Thymus (tissue), 11 donors: ENCODE results near the gene SRRM3. TPM values are rescaled to one million over a fixed set of nuclear protein-coding genes. Genes with fewer than 3 reads are reported as not detected.
"Not testable (repeated sequence)": the region's sequence is repeated elsewhere in the genome, so short reads cannot be mapped to it uniquely, and the experiment has no call there.

Source experiments
- DNase-seq, 9 donors: peaks; one replicate each; pipeline ENCODE4 v3.0.0-alpha.2; 2013; ENCODE audit warnings: low spot score in 9 of 9, low read depth in 6 of 9, missing footprints in 1 of 9
- H3K27ac ChIP-seq, 2 donors: one replicate each; pipeline ENCODE4 v1.5.1; 2013; ENCODE audit warnings: control low read depth in 1 of 2, low read depth in 1 of 2, low read length in 1 of 2, mild to moderate bottlenecking in 1 of 2, moderate library complexity in 1 of 2
- H3K27me3 ChIP-seq, 2 donors: one replicate each; pipeline ENCODE4 v1.5.1; 2013; ENCODE audit warnings: low read length in 1 of 2; ENCODE audit not compliant: control insufficient read depth in 2 of 2, insufficient read depth in 1 of 2
- H3K36me3 ChIP-seq, 2 donors: one replicate each; pipeline ENCODE4 v1.5.1; 2013; ENCODE audit warnings: low read length in 1 of 2, mild to moderate bottlenecking in 1 of 2, moderate library complexity in 1 of 2; ENCODE audit not compliant: control insufficient read depth in 2 of 2, insufficient read depth in 2 of 2
- H3K4me1 ChIP-seq, 2 donors: one replicate each; pipeline ENCODE4 v1.5.1; 2013; ENCODE audit warnings: low read length in 2 of 2; ENCODE audit not compliant: control insufficient read depth in 2 of 2, insufficient read depth in 2 of 2
- H3K4me3 ChIP-seq, 2 donors: one replicate each; pipeline ENCODE4 v1.5.1; 2013; ENCODE audit warnings: low read length in 2 of 2, control low read depth in 1 of 2, mild to moderate bottlenecking in 1 of 2
- H3K9me3 ChIP-seq, 2 donors: one replicate each; pipeline ENCODE4 v1.5.1; 2013; ENCODE audit warnings: low read length in 1 of 2, mild to moderate bottlenecking in 1 of 2; ENCODE audit not compliant: control insufficient read depth in 2 of 2, insufficient read depth in 1 of 2
- WGBS: extraction: QIAGEN DNeasy Blood & Tissue Kit; methylation state at CpG from one replicate; pipeline ENCODE4 v1.1.7; 2013; 5-methylcytosine and 5-hydroxymethylcytosine counted together
- polyA plus RNA-seq: library from polyadenylated mRNA; stranded (reverse); fragments of 200-250 nt; gene quantifications from one replicate; pipeline ENCODE4 v1.2.3, GENCODE V29; 2013
- total RNA-seq: library from RNA; stranded (reverse); fragments of 120-200 nt; gene quantifications from one replicate; pipeline ENCODE4 v1.2.4, GENCODE V29; 2013
- donor health status: healthy.

SRRM3 gene
- total and polyA plus RNA-seq, 2 donors: 0.05 to 1.4 TPM

DNA sequence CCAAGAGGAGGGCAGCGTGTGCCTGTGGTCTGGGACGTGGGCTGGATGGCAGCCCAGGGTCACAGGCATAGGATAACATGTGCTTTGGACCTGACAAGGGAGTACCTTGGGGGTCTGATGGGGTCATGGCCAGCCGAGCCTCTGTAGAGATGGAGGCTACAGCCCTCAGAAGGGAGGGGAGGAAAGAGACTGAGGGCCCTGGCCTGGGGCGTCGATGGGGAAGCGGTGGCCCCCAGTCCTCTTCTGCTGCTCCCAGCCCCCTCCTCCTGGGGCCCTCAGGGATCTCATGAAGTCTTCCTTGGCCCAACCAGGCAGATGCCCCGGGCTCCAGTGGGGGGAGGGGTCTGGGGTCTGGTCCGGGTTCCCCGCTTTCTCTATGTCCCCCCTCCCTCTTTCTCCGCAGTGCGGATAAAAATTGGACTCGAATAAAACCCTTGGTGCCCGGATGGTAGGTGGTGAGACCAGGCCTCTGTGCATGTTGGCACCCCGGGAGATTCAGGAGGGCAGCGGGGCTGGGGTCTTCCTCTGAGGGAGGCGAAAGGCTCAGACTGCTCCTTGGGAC, 85.2 kb downstream of the SRRM3 start:
- DNase-seq: no peak
- Histone ChIP-seq H3K4me1 (peaks cover 5 to 14% of the 10 kb centered on the region in 2 donors), H3K27me3 (peaks cover 26 to 56% of the 10 kb centered on the region in 2 donors), H3K9me3 (peaks cover 0 to 9% of the 10 kb centered on the region in 2 donors), H3K36me3 (no peaks in the 10 kb centered on the region), H3K27ac (no peak overlapping the region), H3K4me3 (no peak overlapping the region)
- WGBS: 96% methylated on average over 16 of the region's 16 CpGs

DNA sequence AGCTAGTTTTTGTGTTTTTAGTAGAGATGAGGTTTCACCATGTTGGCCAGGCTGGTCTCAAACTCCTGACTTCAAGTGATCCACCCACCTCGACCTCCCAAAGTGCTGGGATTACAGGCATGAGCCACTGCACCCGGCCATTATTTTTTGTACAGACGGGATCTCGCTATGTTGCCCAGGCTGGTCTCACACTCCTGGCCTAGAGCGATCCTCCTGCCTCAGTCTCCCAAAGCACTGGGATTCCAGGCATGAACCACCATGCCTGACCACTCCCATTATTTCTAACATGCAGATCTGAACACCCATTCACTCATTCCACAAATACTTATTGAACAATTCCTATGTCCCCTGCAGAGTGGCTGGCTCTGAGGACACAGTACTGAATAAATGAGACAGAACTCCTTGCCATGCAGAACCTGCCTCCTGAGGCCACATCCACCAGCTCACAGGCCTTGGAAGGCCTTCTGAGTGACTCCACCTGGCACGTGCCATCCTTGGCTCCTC, 89.2 kb downstream of the SRRM3 start:
- not testable (repeated sequence) for H3K36me3 ChIP-seq, H3K9me3 ChIP-seq, H3K27ac ChIP-seq, H3K4me3 ChIP-seq, DNase-seq
- peaks cover 0 to 17% of the 10 kb centered on the region in 2 donors for H3K27me3 ChIP-seq
- H3K4me1 ChIP-seq: peaks cover 13 to 22% of the 10 kb centered on the region in 2 donors
- 90% methylated on average over 6 of the region's 6 CpGs for WGBS

DNA sequence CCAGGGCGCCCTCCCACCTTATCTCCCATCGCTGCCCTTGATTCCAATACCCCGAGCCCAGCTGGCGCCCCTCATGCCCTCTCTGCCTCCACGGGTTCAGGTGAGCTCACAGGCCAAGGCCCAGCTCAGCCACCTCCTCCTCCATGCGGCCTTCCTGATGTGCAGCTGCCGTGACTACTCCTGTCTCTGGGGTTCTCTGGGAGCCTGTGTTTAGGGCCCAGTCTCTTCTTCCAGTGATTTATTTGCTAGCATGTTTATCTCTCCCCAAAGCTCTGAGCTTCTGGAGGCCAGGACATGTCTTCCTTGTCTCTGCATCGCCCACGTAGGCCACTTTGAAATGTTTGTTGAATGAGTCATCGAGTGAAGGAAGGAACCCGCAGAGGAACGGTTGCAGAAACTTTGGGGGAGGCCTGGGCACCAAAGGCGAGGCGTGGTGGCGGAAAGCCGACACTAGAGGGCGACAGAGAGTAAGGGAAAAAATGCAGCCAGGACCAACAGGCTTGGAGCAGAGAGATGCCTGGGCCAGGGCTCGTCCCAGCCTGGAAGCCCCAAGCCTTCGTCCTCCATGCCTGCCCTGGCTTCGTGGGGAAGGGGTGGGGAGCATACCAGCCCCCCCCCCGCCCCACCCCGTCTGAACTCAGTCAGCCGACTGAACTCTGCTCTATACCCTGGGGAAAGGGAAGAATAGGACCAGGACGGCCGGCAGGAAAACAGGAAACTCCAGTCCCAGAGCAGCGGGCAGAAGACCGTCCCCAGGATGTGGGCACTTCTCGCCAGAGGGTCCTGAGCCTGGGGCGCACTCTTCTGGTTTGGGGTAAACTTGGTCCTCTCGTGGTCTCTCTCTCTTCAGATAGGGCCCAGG, 89.9 kb downstream of the SRRM3 start:
- peak; percentile 66 to 93 (median 80) for DNase-seq
- Histone ChIP-seq H3K27ac (peak overlapping the region; percentile 1 to 75), H3K36me3 (no peaks in the 10 kb centered on the region), H3K27me3 (peaks cover 0 to 10% of the 10 kb centered on the region in 2 donors), H3K4me3 (no peak overlapping the region), H3K4me1 (peaks cover 13 to 22% of the 10 kb centered on the region in 2 donors), H3K9me3 (no peaks in the 10 kb centered on the region)
- 19% methylated on average over 30 of the region's 30 CpGs for WGBS

DNA sequence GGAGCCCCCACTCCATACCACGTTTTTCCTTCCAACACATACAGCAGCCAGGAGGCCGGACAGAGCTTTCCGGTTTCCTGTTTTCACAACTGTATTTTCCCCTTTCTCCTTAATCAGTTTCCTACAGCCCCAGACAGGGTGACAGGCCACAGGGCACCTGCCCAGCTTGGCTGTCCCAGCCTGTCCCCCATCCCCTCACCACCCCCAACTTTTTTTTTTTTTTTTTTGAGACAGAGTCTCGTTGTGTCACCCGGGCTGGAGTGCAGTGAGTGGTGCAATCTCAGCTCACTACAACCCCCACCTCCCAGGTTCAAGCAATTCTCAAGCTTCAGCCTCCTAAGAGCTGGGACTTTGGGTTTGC, 90.5 kb downstream of the SRRM3 start:
- Histone ChIP-seq H3K4me1 (peaks cover 13 to 26% of the 10 kb centered on the region in 2 donors), H3K27ac (peak overlapping the region; percentile 1 to 75), H3K9me3 (no peaks in the 10 kb centered on the region), H3K4me3 (no peak overlapping the region), H3K27me3 (peaks cover 0 to 6% of the 10 kb centered on the region in 2 donors), H3K36me3 (no peaks in the 10 kb centered on the region)
- WGBS: 4% methylated on average over 5 of the region's 5 CpGs
- peak in 1 of 9 donors; percentile 37 for DNase-seq

DNA sequence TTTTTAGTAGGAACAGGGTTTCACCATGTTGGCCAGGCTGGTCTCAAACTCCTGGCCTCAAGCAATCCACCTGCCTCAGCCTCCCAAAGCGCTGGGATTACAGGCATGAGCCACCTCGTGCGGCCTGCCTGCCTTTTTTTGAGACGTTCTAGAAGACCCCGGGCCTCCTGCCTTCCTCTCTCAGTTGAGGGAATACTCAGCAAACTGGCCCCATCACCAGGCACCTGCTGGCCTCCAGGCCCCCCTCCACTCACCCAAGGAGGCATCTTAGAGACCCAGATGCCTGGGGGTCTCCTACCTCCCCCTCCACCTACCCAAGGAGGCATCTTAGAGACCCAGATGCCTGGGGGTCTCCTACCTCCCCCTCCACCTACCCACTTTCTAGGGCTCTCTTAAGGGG, 91.2 kb downstream of the SRRM3 start:
- DNase-seq, H3K27me3 ChIP-seq, H3K4me3 ChIP-seq, H3K36me3 ChIP-seq, H3K9me3 ChIP-seq: not testable (repeated sequence)
- H3K4me1 ChIP-seq: peaks cover 13 to 29% of the 10 kb centered on the region in 2 donors
- peak overlapping the region in 1 of 2 donors; percentile 54 for H3K27ac ChIP-seq
- 94% methylated on average over 5 of the region's 5 CpGs for WGBS

DNA sequence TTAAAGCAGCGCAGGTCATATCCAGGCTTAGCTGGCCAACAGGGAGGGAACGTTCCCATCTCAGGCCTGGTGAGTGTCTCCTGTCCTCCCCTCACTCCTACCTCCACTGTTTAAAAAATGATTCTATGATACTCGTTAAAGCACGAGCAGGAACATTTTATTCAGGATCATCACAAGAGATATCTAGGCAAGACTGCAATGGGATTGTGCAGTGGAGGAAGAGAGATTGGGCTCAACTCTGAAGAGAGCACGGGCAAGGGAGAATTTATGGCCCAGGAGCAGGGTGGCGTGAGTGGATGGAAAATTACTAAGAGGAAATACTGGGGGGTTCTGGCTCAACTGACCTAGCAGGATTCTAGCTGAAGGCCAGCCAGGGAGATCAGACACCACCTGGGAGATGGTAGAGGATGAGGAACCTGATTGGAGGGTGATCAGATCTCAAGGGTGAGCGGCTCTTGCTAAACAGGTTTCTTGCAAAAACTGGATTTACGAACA, 91.8 kb downstream of the SRRM3 start:
- Histone ChIP-seq H3K27ac (peak overlapping the region in 1 of 2 donors; percentile 66), H3K4me1 (peaks cover 13 to 29% of the 10 kb centered on the region in 2 donors), H3K36me3 (no peaks in the 10 kb centered on the region), H3K27me3 (peaks cover 0 to 3% of the 10 kb centered on the region in 2 donors), H3K4me3 (no peak overlapping the region), H3K9me3 (no peaks in the 10 kb centered on the region)
- no peak for DNase-seq
- 85% methylated on average over 8 of the region's 8 CpGs for WGBS

DNA sequence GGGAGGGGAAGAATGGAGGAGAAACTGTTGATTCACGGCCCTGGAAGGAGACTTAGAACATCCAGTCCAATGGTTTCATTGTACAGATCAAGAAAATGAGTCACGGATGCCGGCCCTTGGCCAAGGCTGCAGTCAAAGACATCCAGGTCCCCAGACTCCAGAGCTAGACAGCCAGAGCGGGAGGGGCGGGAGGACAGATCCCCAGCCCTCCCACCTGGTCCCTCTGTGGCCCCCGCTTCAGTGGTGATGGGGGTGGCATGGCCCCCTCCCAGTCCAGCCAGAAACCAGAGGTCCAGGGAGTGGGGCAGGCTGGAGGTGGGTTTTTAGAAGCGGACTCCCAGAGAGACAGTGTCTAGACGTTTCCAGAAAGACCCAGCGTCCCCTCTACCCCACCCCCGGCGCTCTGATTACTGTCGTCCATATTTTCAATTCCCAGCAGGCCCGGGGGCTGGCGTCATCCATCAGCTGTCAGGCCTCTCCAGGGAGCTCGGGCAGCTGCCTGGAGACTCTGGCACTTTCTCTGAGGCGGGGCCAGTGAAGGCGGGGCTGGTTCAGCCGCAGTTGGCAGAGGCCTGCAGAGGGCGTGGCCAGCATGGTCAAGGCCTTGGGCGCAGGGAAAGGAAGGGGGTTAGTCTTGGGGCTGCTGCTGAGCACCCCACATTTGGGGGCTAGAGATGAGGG, 92.8 kb downstream of the SRRM3 start:
- 54% methylated on average over 20 of the region's 20 CpGs for WGBS
- Histone ChIP-seq H3K27ac (peak overlapping the region; percentile 74 to 89), H3K36me3 (no peaks in the 10 kb centered on the region), H3K4me3 (no peak overlapping the region), H3K9me3 (no peaks in the 10 kb centered on the region), H3K4me1 (peaks cover 13 to 29% of the 10 kb centered on the region in 2 donors), H3K27me3 (peaks cover 0 to under 1% of the 10 kb centered on the region in 2 donors)
- DNase-seq: peak in 1 of 9 donors; percentile 40

DNA sequence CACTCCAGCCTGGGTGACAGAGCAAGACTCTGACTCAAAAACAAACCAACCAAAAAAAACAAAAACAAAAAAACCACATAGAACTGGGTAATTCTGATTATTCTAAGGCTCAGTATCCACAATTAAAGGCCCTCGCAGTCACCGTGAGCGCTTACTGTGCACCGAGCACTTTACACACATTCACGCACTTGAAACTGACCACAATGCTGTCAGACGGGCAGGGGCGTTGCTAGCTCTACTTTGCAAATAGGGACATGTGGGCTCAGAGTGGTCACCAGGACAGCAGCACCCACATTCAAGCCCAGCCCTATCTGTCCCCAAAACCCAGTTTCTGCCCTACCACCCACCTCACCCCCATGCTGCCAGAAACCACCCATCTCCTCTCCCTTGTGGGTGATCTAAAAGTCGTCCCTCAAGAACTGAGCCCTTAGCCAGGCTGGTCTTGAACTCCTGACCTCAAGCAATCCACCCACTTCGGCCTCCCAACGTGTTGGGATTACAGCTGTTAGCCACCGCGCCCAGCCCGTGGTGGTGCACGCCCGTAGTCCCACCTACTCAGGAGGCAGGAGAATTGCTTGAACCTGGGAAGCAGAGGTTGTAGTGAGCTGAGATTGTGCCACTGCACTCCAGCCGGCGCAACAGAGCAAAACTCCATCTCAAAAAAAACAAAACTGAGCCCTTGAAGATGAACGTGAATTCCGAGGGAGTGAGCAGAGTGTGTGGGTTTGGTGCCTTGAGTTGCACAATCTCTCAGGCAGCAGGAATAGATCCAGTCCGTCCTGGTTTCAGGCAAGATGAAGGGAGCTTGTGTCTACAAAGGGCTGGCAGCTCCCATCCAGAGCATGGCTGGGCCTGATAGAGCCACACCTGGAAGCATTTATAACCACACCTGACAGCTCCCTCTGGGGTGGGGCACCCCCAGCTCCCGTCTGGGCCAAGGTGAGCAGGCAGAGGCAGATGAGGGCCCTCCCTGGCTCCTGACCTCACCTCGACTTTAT, 95.3 kb downstream of the SRRM3 start:
- no peak overlapping the region for H3K4me3 ChIP-seq
- DNase-seq: no peak
- peak overlapping the region; percentile 55 to 69 for H3K27ac ChIP-seq

More for the DNA sequence above, 95.3 kb downstream of the SRRM3 start:
- H3K36me3 ChIP-seq: no peaks in the 10 kb centered on the region
- H3K9me3 ChIP-seq: no peaks in the 10 kb centered on the region
- peaks cover 9 to 22% of the 10 kb centered on the region in 2 donors for H3K4me1 ChIP-seq
- H3K27me3 ChIP-seq: no peaks in the 10 kb centered on the region
- WGBS: 92% methylated on average over 22 of the region's 22 CpGs
